ENCODE data around the gene CTNNA3.

Gene CTNNA3

DNA sequence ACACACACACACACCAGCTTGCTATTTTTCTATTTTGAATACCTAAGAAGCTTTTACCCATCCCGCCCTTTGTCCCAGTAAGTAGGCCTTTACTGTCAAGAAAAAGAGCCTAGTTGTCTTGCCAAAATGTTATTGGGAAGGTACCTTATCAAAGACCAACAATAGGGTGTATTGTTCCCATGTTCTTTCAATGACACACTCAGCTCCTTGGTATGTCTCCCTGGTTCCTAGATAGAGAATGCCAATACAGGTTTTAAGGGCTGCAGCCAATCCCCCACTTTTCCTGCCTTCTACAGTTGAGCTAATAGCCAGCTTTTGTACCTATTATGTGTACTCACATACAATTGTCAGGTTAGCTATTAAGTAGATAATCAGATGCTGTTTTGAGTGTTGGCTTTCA, 862.1 kb downstream of the CTNNA3 start:
- no peak for DNase-seq (ENCODE audit: low read depth in 2 of 3, low spot score in 2 of 3)

DNA sequence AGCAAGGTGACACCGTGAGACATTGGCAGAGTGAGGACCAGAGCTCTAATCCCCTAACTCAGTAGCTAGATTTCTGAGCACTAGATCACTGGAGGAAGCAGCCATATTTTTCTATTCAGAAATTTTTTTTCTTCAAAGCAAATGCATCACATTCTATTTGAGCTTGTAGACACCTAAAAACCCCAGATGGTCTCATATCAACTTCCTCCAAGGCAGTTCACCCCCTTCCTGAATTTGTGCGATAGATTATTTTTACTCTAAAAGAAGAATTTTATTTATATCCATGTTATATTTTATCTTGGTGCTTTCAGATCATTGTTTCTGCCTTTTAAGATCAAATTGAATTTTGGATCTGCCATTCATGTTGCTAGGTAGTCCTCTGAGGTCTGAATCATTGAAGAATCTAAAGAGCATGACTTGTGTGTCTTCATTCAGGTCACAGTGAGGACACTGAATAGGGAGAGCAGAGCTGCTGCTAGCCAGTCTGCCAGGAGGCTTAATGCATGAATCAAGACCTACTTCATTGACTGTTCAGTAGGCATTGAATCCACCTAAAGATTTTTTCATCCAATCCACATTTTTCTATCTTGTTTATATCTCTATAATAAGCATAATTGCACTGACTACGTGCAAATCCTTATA, 863.1 kb downstream of the CTNNA3 start:
- DNase-seq (ENCODE audit: low read depth in 2 of 3, low spot score in 2 of 3): no peak

DNA sequence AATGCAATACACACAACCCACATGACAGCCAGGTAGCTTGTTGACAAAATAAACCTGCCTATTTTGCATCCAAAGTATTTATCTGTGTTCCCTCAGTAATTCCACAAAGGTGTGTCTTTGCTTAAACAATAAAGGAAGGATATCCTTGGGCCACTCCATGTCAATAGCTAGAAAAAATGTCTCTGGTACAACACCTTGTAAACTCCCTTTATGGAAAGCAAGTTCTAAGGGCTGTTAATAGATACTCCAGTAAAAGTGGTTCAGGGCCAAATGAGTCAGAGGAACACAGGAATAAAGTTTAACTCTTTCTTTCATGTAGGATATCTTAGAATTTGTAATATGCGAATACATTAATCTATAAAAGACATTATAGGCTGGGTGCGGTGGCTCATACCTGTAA, 867.0 kb downstream of the CTNNA3 start:
- DNase-seq (ENCODE audit: low read depth in 2 of 3, low spot score in 2 of 3): no peak

DNA sequence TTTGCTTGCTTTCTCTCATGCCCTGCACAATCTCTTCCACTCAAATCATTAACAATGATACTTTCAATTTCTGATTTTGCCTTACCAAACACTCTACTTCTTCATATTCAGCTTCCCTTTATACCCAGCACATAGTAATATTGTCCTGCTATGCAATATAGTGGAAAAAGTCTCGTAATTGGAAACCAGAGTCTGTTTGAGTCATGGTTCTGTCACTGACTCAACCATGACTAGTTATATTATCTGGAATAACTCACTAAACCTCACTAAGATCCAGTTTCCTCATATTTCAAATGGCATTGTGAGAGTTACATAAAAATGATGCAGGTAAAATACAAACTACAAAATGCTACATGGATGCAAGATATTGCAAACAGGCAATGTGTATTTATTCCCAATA, 868.6 kb downstream of the CTNNA3 start:
- DNase-seq (ENCODE audit: low read depth in 2 of 3, low spot score in 2 of 3): no peak

DNA sequence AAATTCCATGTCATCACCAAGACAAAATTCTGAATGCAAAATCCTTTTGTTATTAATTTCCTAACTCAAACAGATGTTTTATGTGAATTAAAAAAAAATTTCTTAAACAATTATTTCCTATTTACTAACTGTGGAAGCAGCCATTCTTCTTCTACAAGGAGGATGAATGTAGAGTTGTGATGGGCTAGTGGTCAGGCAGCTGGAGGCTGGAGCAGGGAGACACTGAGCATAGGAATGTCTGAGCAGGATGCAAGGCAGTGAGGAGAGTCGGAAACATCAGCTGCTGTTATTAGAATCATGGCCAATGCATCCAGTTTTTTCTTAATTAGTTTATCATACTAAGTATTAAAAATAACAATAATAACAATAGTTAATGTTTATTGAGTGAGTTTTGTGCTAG, 872.7 kb downstream of the CTNNA3 start:
- no peak for DNase-seq (ENCODE audit: low read depth in 2 of 3, low spot score in 2 of 3)

DNA sequence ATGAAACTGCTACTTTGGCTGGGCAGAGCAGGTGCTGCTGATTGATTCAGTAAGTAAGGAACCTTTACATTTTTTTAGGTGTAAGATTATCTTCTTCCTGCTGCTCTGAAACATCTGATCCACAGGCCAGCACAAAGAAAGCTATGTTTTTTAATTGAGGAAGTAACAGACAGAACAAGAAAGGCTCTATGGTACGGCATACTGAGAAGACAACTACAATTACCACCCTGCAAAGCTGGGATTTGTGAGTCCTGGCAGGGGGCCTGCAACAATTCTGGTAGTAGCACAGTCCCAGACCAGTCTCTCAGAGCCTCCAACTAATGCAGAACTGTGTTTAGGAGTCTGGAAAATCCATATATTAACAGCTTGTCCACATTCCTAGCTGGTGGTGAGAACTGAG, 873.2 kb downstream of the CTNNA3 start:
- DNase-seq (ENCODE audit: low read depth in 2 of 3, low spot score in 2 of 3): no peak

DNA sequence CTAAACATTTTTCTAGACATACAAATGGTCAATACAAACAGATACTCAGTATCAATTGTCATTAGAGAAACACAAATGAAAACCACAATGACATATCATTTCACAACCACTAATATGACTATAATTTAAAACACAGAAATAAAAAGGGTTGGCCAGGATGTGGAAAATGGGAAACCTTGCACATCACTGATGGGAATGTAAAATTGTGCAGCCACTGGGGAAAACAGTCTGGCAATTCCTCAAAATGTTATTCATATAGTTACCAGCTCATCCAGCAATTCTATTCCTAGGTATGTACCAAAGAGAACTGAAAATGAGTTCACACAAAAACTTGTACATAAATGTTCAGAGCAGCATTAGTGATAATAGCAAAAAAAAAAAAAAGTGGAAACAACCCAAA, 876.3 kb downstream of the CTNNA3 start:
- no peak for DNase-seq (ENCODE audit: low read depth in 2 of 3, low spot score in 2 of 3)

DNA sequence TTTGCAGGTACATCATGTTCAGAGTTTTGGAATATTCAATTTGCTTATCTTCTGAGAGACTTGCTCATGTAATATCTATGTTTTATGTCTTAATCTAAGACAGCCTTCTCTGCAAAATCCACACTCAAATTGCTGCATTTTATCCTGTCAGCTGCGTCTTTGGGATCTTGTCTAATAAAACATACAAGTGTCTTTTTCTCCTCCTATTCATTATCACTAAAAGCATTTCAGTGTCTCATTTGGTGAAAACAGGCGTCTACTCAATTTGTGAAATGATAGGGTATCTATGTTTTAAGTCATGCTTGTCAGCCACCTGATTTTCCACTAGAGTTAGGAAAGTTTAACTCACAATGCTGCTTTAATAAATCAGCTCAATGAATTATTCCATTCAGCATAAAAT, 882.9 kb downstream of the CTNNA3 start:
- no peak for DNase-seq (ENCODE audit: low read depth in 2 of 3, low spot score in 2 of 3)

DNA sequence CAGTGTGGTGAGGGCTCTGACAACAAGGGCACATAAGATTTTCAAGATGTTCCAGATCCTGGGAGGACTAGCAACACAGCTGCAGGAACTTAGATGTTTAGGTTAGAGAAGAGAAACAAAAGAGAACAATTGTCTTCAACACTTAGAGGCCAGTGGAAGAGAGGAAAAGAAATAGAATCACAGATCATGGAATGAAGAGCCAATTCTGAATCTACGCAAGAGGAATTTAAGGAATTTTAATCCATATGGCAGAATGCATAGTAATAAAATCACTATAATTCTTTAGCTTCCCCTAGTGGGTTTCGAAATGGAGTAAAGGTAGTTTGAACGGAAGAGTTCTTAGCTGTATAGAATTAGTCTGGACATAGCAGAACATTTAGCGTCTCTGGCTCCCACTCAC, 884.8 kb downstream of the CTNNA3 start:
- no peak for DNase-seq (ENCODE audit: low read depth in 2 of 3, low spot score in 2 of 3)

DNA sequence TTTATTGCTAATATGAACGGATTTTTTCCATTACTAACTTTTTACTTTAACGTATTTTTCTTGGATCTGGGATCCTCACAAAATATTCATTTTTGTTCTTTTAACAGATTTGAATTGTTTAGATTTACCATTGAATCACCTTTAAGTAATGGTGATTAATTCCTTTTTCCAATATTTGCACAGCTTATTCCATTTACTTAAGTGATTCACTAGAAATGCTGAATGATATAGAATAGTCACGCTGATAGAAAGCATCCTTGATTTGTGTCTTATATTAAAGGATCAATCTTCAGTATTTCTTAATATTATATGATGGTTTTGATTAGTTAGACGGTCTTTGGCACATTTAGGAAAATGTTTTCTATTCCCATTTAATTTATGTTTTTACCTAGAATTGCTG, 886.6 kb downstream of the CTNNA3 start:
- no peak for DNase-seq (ENCODE audit: low read depth in 2 of 3, low spot score in 2 of 3)

DNA sequence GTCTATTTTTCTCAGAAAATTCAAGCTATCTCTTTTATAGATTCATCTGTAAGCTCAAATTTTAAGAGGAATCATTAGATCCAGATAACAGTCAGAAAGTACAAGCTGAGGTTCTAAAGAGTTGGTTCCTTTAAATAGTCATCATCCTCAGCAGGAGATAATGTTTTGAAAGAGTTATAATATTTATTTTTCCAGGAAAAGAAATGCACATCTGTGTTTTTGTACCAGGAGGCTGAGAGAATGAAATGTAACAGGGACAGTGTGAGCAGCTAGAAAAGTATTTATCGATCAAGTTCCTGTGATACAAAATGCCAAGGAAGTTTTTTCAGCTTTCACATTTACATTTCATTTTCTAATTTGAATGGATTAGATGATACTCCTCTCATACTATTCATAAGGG, 890.4 kb downstream of the CTNNA3 start:
- no peak for DNase-seq (ENCODE audit: low read depth in 2 of 3, low spot score in 2 of 3)

DNA sequence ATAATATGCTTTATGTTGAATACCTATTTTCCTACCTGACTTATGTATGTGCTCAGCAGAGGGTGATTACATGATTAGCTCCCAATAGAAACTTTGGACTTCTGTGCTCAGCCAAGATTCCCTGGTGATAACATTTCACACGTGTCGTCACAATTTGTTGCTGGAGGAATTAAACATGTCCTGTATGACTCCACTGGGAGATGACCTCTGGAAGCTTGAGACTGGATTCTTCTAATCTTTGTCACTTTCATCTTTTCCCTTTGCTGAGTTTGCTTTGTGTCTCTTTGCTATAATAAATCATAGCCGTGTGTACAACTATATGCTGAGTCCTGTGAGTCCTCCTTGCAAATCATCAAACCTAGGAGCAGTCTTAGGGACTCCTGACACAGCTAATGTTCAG, 891.0 kb downstream of the CTNNA3 start:
- no peak for DNase-seq (ENCODE audit: low read depth in 2 of 3, low spot score in 2 of 3)

DNA sequence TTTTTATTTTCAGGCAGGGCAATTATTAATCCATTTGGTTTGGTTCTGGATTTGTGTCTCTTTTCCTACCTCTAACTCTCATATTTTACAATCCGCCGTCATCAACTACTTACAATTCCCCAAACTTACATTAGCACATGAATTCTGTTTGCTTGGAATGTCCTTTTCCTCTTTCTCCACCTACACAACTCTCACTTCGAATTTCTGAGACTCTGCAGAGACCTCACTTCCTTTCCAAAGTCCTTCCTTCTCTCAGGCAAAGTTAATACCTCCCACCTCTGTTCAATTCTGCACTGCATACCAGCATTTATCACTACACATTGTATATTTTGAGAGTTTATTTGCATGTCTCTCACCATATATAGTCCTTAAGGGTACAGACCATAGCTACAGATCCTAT, 892.8 kb downstream of the CTNNA3 start:
- no peak for DNase-seq (ENCODE audit: low read depth in 2 of 3, low spot score in 2 of 3)

DNA sequence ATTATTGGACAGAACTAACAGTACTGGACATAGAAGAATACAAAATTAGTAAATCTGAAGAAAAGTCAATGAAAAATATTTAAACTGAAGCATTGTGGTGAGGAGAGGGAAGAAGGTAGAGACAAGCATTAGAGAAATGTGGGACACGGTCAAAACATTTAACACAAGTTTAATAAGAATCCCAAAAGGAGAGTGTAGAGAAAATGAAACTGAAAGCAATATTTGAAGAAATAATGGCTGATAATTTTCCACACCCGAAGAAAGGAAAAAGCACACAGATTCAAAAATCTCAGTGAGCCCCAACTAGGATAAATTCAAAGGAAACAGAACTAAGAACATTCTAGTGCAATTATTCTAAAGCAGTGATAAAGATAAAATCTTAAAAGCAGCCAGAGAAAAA, 896.5 kb downstream of the CTNNA3 start:
- DNase-seq (ENCODE audit: low read depth in 2 of 3, low spot score in 2 of 3): no peak

DNA sequence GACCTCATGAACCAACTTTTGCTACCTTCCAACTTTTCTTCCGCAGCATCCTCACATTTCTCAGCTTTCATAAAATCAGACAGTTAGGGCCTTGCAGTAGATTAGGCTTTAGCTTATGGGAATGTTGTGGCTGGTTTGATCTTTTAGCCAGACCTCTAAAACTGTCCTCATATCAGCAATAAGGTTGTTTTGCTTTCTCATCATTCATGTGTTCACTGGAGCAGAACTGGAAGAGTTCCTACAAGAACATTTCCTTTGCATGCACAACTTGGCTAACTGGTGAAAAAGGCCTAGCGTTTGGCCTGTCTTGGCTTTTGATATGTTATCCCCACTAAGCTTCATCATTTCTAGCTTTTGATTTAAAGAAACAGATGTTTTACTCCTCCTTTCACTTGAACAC, 900.1 kb downstream of the CTNNA3 start:
- no peak for DNase-seq (ENCODE audit: low read depth in 2 of 3, low spot score in 2 of 3)

DNA sequence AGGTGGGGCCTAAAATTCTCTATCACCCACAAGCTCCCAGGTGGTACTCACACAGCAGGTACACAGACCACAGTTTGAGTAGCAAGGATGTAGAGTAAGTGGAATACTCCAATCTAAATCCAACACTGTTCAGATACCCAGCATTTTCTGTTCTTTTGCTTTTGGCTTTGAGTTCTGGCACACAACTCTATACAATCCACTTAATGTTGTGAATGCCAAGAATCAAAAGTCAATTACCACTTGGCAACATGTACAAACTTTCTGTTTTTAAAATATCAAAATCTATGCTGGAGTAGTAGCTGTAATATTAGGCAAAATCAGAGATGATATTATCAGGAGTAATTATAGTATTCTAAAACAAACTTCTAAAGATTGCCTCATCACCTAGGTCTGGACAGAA, 903.6 kb downstream of the CTNNA3 start:
- no peak for DNase-seq (ENCODE audit: low read depth in 2 of 3, low spot score in 2 of 3)

DNA sequence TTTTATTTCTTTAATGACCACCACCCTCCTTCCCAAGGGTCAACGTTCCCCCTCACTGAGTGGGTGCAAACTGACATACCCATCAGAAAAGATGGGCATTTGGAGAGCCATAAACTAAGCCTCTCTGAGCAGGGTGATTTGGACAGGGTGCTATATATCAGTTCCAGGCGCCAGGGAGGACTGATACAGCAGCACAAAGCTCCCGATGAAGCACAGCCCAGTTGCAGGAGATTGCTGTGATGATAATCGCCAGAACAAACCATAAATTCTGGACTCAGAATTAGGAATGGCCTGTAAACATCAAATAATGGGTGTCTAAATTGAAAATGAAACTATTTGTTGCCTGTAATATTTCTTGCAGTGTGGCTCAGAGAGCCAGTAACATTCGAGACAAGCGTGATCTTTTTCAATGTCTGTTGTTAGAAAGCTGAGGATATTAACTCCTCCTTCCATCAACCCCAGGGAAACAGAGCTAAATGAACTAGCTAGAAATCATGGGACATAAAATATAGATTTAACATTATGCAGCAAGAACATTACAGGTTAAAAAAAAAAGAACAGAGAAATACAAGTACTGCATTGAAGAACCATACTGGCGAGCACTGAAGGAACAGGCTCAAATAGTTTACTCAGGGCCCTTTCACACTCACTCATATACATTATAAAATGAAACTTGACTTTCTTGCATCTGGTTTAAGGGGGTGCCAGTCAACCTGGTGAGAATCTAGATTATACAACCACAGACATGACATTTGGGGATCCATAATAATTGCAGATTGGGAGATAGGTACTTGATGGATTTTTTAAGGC, 907.6 kb downstream of the CTNNA3 start:
- DNase-seq (ENCODE audit: low read depth in 2 of 3, low spot score in 2 of 3): no peak

DNA sequence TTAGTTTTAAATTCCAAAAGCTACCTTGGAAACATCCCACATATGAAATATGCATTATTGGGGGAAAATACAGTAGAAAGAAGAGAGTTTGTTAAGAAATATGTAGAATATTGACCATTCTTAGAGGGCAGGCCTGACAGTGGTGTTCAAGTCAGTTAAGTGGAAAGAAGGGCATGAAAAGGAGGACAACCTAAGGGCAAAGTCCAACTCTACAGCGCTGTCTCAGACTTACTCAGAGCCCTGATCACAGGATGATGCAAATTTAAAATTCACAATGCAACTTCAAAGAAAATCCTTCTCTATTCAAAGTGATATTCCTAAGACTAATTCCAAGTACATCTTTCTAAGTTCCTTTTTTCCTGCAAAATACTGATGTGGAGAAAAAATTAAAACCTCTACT, 909.3 kb downstream of the CTNNA3 start:
- DNase-seq (ENCODE audit: low read depth in 2 of 3, low spot score in 2 of 3): no peak

DNA sequence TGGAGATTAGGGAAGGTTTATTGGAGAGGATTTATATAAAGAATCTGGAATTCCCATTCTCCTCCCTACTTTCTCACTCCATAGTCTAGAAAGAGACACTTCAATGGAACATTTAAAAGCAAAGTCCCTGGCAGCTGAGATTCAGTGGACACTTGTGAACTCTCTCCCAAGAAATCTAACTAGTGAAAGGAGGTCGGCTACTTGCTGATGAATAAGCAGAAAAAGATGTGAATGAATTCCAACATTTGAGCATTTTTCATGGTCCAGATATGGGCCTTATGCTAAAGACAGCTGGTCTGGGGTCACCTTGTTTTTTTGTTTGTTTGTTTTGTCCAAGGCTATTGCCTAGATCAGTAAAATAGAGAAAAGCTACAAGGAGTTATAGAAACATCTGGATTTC, 911.2 kb downstream of the CTNNA3 start:
- DNase-seq (ENCODE audit: low read depth in 2 of 3, low spot score in 2 of 3): no peak

DNA sequence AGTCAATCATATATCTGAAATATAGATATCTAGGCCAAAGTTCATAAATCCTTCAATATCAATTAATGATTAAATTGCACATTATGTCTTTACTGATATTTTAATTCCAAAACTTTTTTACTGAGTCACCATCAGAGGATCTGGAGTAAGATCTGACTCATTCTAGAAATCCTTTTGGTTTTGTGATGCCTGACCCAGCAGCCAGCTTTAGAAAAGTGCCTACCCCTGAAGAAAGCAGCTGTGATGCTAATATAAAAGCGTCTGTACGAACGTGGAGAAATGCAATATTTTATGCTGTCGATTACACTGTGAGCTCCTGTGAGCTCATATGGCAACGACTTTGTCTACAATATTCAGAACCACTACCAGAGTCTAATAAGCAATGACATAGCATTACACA, 912.7 kb downstream of the CTNNA3 start:
- no peak for DNase-seq (ENCODE audit: low read depth in 2 of 3, low spot score in 2 of 3)

DNA sequence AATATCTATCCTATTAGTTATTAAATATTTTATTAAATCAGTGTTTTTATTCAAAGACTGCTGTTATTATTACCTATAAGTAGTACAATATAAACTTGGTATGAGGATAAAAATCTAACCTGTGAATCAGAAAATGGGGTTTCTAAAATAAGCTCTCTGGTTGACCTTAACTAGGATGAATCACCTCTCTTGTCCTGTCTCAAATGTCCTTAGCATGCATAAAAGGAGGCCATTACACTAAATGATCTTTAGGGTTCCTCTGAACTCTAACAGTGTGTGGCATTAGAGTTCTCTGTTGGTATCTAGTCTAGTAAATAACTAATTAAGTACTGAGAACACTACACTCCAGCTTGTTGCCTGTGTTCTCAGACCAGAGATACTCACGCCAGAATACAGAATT, 913.2 kb downstream of the CTNNA3 start:
- DNase-seq (ENCODE audit: low read depth in 2 of 3, low spot score in 2 of 3): no peak

DNA sequence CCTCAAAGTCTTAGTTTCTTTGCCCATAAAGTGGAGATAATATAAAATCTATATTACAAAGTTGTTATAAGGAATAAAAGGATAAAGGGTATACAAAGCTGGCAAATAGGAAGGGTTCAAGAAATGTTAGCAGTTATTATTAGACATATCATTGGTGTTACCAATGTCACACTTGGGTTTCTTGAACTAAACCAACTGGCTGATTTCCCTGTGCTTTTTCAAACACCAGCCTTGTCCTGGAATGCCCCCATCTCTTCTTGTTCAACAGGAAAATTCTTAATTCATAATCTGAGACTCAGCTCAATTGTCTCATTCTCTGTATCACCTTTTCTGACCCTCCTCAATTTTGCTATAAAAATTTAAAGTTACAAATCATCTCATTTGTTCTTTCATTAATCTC, 913.9 kb downstream of the CTNNA3 start:
- no peak for DNase-seq (ENCODE audit: low read depth in 2 of 3, low spot score in 2 of 3)

DNA sequence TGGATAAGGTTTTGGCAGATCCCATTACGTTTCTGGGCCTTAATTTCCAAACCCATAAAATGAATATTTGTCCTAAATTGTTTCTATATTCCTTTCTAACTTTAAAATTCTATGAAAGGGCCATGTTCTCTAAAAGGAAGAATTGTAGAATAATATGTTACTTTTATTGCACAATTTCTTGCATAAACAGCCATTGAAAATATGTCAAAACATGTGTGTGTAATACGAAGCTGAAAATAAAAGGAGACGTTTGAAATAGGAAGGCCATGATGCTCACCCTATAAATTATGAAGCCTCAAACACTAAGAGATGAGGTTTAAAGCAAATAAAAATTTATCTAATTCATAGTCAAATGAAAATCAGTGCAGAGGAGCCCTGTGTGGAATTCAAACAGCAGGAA, 915.2 kb downstream of the CTNNA3 start:
- DNase-seq (ENCODE audit: low read depth in 2 of 3, low spot score in 2 of 3): no peak
